ENCODE results near the gene MOB2.

DNA sequence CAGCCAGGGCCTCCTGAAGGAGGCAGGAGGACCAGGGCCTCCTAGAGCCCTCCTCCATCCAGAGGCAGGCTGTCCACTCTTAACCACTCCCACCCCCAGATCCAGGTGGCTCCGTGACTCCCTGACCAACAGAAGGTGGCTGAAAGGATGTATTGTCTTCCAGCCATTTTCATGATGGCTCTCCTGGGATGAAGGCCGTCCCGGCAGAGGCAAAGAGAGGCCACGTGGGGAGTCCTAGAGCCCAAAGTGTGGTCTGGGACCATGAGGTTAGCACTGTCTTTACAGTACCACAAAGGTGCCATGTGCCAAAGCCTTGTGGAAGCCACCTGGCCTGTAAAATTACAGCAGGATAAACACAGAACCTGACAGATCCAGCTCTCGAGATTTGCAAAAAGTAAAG, 43.2 kb upstream of the MOB2 start:
- TF ChIP-seq EZH2 (IDR thresholded peaks at IDR 0.05) (no peak), POLR2AphosphoS5 (IDR thresholded peaks at IDR 0.05; ENCODE audit: borderline replicate concordance, low read depth, low read length) (no peak), FOXP2 (optimal IDR thresholded peaks at IDR 0.05; ENCODE audit: control extremely low read depth, extremely low read length, insufficient read depth) (no peak)

Data from SK-N-MC (cell line).